C1 segment of cervical spinal cord (tissue), 14 donors: ENCODE results near the gene KIAA0232.
A peak's percentile ranks its signal among the peaks of the same experiment; 100 is the strongest.

Experiments
- DNase-seq, 14 donors: peaks; one replicate each; lab custom pipeline; 2025; lab: John Stamatoyannopoulos, UW

KIAA0232 gene

GRCh38 chr4:6915041-6916005 is 132.8 kb downstream of the KIAA0232 start:
- no peak for DNase-seq

- DNase-seq: no peak
Observed at GRCh38 chr4:6916069-6916586, 133.6 kb downstream of the KIAA0232 start.

GRCh38 chr4:6916587-6917460 is 134.3 kb downstream of the KIAA0232 start:
- peak in 1 of 14 donors; percentile 48 for DNase-seq

GRCh38 chr4:6917461-6918271 is 135.1 kb downstream of the KIAA0232 start:
- peak in 3 of 14 donors; percentile 27 to 59 (median 37) for DNase-seq

GRCh38 chr4:6918338-6918737 is 135.8 kb downstream of the KIAA0232 start:
- no peak for DNase-seq

GRCh38 chr4:6920171-6920570 is 137.6 kb downstream of the KIAA0232 start:
- no peak for DNase-seq

- DNase-seq: no peak
Observed at GRCh38 chr4:6923507-6923906, 141.0 kb downstream of the KIAA0232 start.

- DNase-seq: peak in 1 of 14 donors; percentile 35
Observed at GRCh38 chr4:6924361-6924779, 141.8 kb downstream of the KIAA0232 start.

- peak in 2 of 14 donors; percentile 27 to 42 for DNase-seq
Observed at GRCh38 chr4:6925357-6925836, 142.9 kb downstream of the KIAA0232 start.

GRCh38 chr4:6926081-6926480 is 143.6 kb downstream of the KIAA0232 start:
- no peak for DNase-seq

GRCh38 chr4:6926681-6927478 is 144.4 kb downstream of the KIAA0232 start:
- no peak for DNase-seq

GRCh38 chr4:6928081-6928480 is 145.6 kb downstream of the KIAA0232 start:
- peak in 1 of 14 donors; percentile 85 for DNase-seq

GRCh38 chr4:6929339-6929811 is 146.8 kb downstream of the KIAA0232 start:
- DNase-seq: no peak

GRCh38 chr4:6929812-6930464 is 147.4 kb downstream of the KIAA0232 start:
- DNase-seq: peak in 1 of 14 donors; percentile 36

GRCh38 chr4:6932475-6932874 is 149.9 kb downstream of the KIAA0232 start:
- no peak for DNase-seq

- no peak for DNase-seq
Observed at GRCh38 chr4:6932918-6933317, 150.4 kb downstream of the KIAA0232 start.
